Hematopoietic multipotent progenitor cell treated with erythropoietin and hydrocortisone succinate and interleukin-3 and kit ligand, for 6 days (in vitro differentiated cells): ENCODE data around the gene RNF151.
"Not testable (repeated sequence)": the region's sequence is repeated elsewhere in the genome, so short reads cannot be mapped to it uniquely, and the experiment has no call there.

Source experiments
- DNase-seq: peaks from one replicate; pipeline ENCODE4 v3.0.0-alpha.2; 2015

Gene RNF151

GRCh38 chr16:2009791-2010510, 43.3 kb downstream of the RNF151 start, which contains the start of gene ZNF598:
Gene ZNF598, minus strand, starts transcription at chr16:2009821.
- peak; percentile 90 for DNase-seq

- not testable (repeated sequence) for DNase-seq
Measured at GRCh38 chr16:2011726-2012125, 45.1 kb downstream of the RNF151 start.

DNA sequence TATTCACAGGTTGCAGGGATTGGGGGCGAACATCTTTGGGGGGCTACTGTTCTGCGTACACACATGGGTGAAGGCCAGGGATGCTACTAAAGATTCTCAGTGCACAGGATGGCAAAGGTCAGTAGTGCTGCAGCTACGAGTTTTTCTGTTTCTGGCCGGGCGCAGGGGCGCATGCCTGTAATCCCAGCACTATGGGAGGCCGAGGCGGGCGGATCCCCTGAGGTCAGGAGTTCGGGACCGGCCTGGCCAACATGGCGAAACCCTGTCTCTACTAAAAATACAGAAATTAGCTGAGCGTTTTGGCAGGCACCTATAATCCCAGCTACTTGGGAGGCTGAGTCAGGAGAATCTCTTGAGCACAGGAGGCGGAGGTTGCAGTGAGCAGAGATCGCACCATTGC, 46.9 kb downstream of the RNF151 start:
- DNase-seq: no peak

DNA sequence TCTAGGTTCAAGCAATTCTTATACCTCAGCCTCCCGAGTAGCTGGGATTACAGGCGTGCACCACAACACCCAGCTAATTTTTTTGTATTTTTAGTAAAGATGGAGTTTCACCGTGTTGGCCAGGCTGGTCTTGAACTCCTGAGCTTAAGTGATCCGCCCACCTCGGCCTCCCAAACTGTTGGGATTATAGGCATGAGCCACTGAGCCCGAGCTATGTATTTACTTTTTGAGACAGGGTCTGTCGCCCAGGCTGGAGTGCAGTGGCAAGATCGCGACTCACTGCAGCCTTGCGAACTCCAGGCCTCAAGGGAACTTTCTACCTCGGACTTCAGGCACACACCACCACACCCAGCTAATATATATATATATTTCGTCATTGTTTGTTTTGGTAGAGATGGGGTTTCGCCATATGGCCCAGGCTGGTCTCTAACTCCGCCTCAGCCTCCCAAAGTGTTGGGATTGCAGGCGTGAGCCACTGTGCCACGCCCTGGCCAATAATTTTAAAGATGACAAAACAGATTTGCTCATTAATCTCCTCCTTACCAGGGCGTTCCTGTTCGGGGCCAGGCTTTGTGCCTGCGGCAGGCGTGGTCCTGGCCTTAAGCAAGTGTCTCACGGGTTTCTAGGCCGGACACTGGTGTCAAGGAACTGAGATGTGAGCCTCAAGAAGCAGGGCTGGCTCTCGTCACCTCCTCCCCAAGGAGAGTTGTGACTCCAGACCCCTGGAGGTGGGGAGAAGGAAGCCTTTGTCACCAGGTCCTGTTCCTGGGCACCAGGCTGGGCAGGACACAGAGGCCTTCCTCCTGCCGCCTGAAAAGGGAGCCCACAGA, 48.7 kb downstream of the RNF151 start:
- no peak for DNase-seq

- no peak for DNase-seq
Measured at GRCh38 chr16:2015947-2016208, 49.2 kb downstream of the RNF151 start.

- no peak for DNase-seq
Measured at GRCh38 chr16:2016407-2016922, 49.8 kb downstream of the RNF151 start.
